Astrocyte (in vitro differentiated cells and primary cell): ENCODE data around the gene MATN3. TPM values are rescaled to one million over a fixed set of nuclear protein-coding genes. Genes with fewer than 3 reads are reported as not detected.

Source experiments
- DNase-seq: peaks from one replicate; pipeline ENCODE4 v3.0.0-alpha.2; 2010; ENCODE audit warnings: low read depth
- FAIRE-seq: peaks from 2 replicates; lab custom pipeline; 2011; peaks lifted over from hg19 to GRCh38; lab: Jason Lieb, UNC
- H2AFZ ChIP-seq: 2 replicates; pipeline ENCODE4 v1.6.0; 2012; ENCODE audit warnings: low read depth, low read length, inconsistent platforms
- H3K27ac ChIP-seq: 2 replicates; pipeline ENCODE4 v1.5.1; 2011; ENCODE audit warnings: low read depth, low read length, inconsistent platforms
- H3K27me3 ChIP-seq: 2 replicates; pipeline ENCODE4 v1.6.0; 2011; ENCODE audit warnings: low read length, inconsistent platforms; ENCODE audit not compliant: insufficient read depth
- H3K36me3 ChIP-seq: 2 replicates; pipeline ENCODE4 v1.5.1; 2011; ENCODE audit warnings: low read length, inconsistent platforms; ENCODE audit not compliant: insufficient read depth
- H3K4me1 ChIP-seq: 2 replicates; pipeline ENCODE4 v1.5.1; 2011; ENCODE audit warnings: low read length, inconsistent platforms; ENCODE audit not compliant: insufficient read depth
- H3K4me2 ChIP-seq: 2 replicates; pipeline ENCODE4 v1.6.0; 2012; ENCODE audit warnings: low read length, inconsistent platforms
- H3K4me3 ChIP-seq: 2 replicates; pipeline ENCODE4 v1.5.1; 2011; ENCODE audit warnings: low read depth, mild to moderate bottlenecking, low read length, inconsistent platforms; ENCODE audit not compliant: insufficient read depth
- H3K79me2 ChIP-seq: 2 replicates; pipeline ENCODE4 v1.6.0; 2012; ENCODE audit warnings: mild to moderate bottlenecking, low read length, inconsistent platforms; ENCODE audit not compliant: insufficient read depth
- H3K9ac ChIP-seq: 2 replicates; pipeline ENCODE4 v1.6.0; 2012; ENCODE audit warnings: mild to moderate bottlenecking, low read length, inconsistent platforms
- H3K9me3 ChIP-seq: 2 replicates; pipeline ENCODE4 v1.5.1; 2012; ENCODE audit warnings: low read depth, mild to moderate bottlenecking, low read length, inconsistent platforms; ENCODE audit not compliant: insufficient read depth
- H4K20me1 ChIP-seq: 2 replicates; pipeline ENCODE4 v1.6.0; 2012; ENCODE audit warnings: low read length, inconsistent platforms; ENCODE audit not compliant: insufficient read depth
- H3K27ac Mint-ChIP-seq: one replicate; pipeline ENCODE4 v1.8.0; 2021; ENCODE audit warnings: mild to moderate bottlenecking, mixed read lengths; ENCODE audit not compliant: unreplicated experiment
- H3K27me3 Mint-ChIP-seq: one replicate; pipeline ENCODE4 v1.8.0; 2021; ENCODE audit warnings: low read depth, mixed read lengths; ENCODE audit not compliant: unreplicated experiment
- H3K36me3 Mint-ChIP-seq: one replicate; pipeline ENCODE4 v1.8.0; 2021; ENCODE audit warnings: low read depth, mixed read lengths; ENCODE audit not compliant: unreplicated experiment
- H3K4me1 Mint-ChIP-seq: one replicate; pipeline ENCODE4 v1.8.0; 2021; ENCODE audit warnings: low read depth, mixed read lengths; ENCODE audit not compliant: unreplicated experiment
- H3K4me3 Mint-ChIP-seq: one replicate; pipeline ENCODE4 v1.8.0; 2021; ENCODE audit warnings: mild to moderate bottlenecking, moderate library complexity, mixed read lengths; ENCODE audit not compliant: unreplicated experiment
- H3K9me3 Mint-ChIP-seq: one replicate; pipeline ENCODE4 v1.8.0; 2021; ENCODE audit warnings: mild to moderate bottlenecking, mixed read lengths; ENCODE audit not compliant: unreplicated experiment
- CTCF ChIP-seq: IDR thresholded peaks from 2 replicates; pipeline ENCODE4 v1.5.1; 2011; ENCODE audit warnings: low read depth, mild to moderate bottlenecking, inconsistent platforms, low read length, moderate library complexity; ENCODE audit not compliant: insufficient read depth
- EZH2 ChIP-seq: IDR thresholded peaks from 2 replicates; pipeline ENCODE4 v1.6.1; 2012; ENCODE audit warnings: mild to moderate bottlenecking, low read length, inconsistent platforms; ENCODE audit not compliant: insufficient read depth
- total RNA-seq: library from RNA; stranded (reverse); gene quantifications from 2 replicates; pipeline ENCODE4 v1.2.1, GENCODE V29; 2021

Gene MATN3
- total RNA-seq, 1 donor from 2014 or later: 13.3 TPM

DNA sequence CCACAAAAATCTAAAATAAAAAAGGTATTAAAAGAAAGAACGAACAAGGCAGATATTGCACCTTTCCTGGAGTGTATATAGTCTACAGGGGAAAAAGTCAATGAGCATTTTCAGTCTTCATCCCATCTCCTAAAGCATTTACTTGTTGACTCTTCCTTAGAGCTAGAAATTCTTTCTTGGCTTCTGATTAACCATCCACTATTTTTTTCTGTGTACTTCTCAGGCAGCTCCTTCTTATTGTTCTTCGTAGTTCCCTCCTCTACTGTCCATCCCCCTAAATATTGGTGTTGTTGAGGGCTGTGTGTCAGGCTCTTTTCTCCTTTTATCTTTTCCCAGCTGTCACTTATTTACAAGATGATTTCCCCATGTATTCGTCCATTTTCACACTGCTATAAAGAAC lies 42.5 kb upstream of the MATN3 start:
- peaks cover 10% of the 10 kb centered on the region for H4K20me1 ChIP-seq

GRCh38 chr2:20054119-20054518 lies 41.7 kb upstream of the MATN3 start:
- H3K4me1 ChIP-seq: peaks cover 5% of the 10 kb centered on the region
- no peak for DNase-seq
- H3K9me3 Mint-ChIP-seq: no peaks in the 10 kb centered on the region
- no peak overlapping the region for H3K27ac Mint-ChIP-seq
- H3K4me1 Mint-ChIP-seq: no peaks in the 10 kb centered on the region
- no peaks in the 10 kb centered on the region for H3K27me3 ChIP-seq
- no peak overlapping the region for H3K9ac ChIP-seq
- H3K4me2 ChIP-seq: no peak overlapping the region
- H4K20me1 ChIP-seq: peaks cover 18% of the 10 kb centered on the region
- no peak overlapping the region for H3K4me3 Mint-ChIP-seq
- no peaks in the 10 kb centered on the region for H3K36me3 Mint-ChIP-seq
- peaks cover 23% of the 10 kb centered on the region for H3K79me2 ChIP-seq
- no peaks in the 10 kb centered on the region for H3K9me3 ChIP-seq
- no peak overlapping the region for H3K4me3 ChIP-seq
- H3K27ac ChIP-seq: no peak overlapping the region
- H3K27me3 Mint-ChIP-seq: no peaks in the 10 kb centered on the region
- H3K36me3 ChIP-seq: no peaks in the 10 kb centered on the region
- no peak for FAIRE-seq
- H2AFZ ChIP-seq: no peak overlapping the region
- no peak for TF ChIP-seq CTCF

More for the DNA sequence above, 42.5 kb upstream of the MATN3 start:
- Histone ChIP-seq H3K9me3 (no peaks in the 10 kb centered on the region), H3K4me2 (no peak overlapping the region), H3K9ac (no peak overlapping the region), H3K4me1 (peaks cover 5% of the 10 kb centered on the region), H3K27ac (no peak overlapping the region), H2AFZ (no peak overlapping the region), H3K27me3 (no peaks in the 10 kb centered on the region), H3K79me2 (peaks cover 15% of the 10 kb centered on the region), H3K36me3 (no peaks in the 10 kb centered on the region), H3K4me3 (no peak overlapping the region)
- no peaks in the 10 kb centered on the region for H3K36me3 Mint-ChIP-seq
- no peaks in the 10 kb centered on the region for H3K27me3 Mint-ChIP-seq
- H3K4me1 Mint-ChIP-seq: no peaks in the 10 kb centered on the region
- no peak for TF ChIP-seq CTCF
- no peak for TF ChIP-seq EZH2
- FAIRE-seq (no peak), DNase-seq (no peak)
- no peaks in the 10 kb centered on the region for H3K9me3 Mint-ChIP-seq
- no peak overlapping the region for H3K27ac Mint-ChIP-seq
- no peak overlapping the region for H3K4me3 Mint-ChIP-seq

DNA sequence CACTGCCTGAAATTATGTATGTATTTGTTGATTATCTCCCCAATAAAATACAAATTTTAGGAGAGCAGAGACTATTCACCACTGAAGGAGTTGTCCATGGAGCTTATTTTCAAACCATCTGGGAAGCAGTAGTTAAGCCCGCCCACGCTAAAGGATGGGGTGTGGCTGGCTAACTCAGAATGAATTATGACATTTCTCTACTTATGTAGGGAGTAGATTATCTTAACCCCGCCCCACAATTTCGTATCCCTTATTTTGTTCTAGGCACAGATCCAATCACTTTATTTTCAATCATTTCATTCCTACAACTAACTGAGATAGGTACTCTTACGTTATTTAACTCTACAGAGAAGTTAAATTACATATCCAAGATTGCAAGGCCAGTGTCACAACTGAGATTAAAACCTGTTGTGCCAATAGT lies 40.4 kb upstream of the MATN3 start:
- TF ChIP-seq EZH2 (no peak), CTCF (no peak)
- Histone ChIP-seq H3K36me3 (no peaks in the 10 kb centered on the region), H2AFZ (peak overlapping the region; percentile 97), H3K79me2 (peaks cover 36% of the 10 kb centered on the region), H3K4me3 (peak overlapping the region; percentile 98), H3K4me1 (peaks cover 5% of the 10 kb centered on the region), H3K27ac (peak overlapping the region; percentile 100), H3K9me3 (no peaks in the 10 kb centered on the region), H4K20me1 (peaks cover 28% of the 10 kb centered on the region), H3K27me3 (no peaks in the 10 kb centered on the region), H3K9ac (peak overlapping the region; percentile 92), H3K4me2 (peak overlapping the region; percentile 99)
- Mint-ChIP-seq H3K4me3 (no peak overlapping the region), H3K27ac (no peak overlapping the region), H3K9me3 (no peaks in the 10 kb centered on the region), H3K4me1 (peaks cover 5% of the 10 kb centered on the region), H3K36me3 (no peaks in the 10 kb centered on the region), H3K27me3 (no peaks in the 10 kb centered on the region)
- FAIRE-seq: no peak
- peak; percentile 80 for DNase-seq
